GM19043 (cell line): ENCODE data around the gene PCCA.
"Not testable (repeated sequence)": the region's sequence is repeated elsewhere in the genome, so short reads cannot be mapped to it uniquely, and the experiment has no call there.

Experiments used
- ATAC-seq: cut with Tn5 transposase; IDR thresholded peaks from one replicate; pipeline ENCODE4 v1.9.1; 2021; ENCODE audit warnings: low read depth; ENCODE audit not compliant: unreplicated experiment

PCCA gene

GRCh38 chr13:100298691-100299090 lies 209.8 kb downstream of the PCCA start:
- ATAC-seq: no peak

- ATAC-seq: no peak
Observed at GRCh38 chr13:100300243-100300642, 211.3 kb downstream of the PCCA start.

- ATAC-seq: no peak
Observed at GRCh38 chr13:100300708-100301107, 211.8 kb downstream of the PCCA start.

GRCh38 chr13:100301418-100301817 lies 212.5 kb downstream of the PCCA start:
- no peak for ATAC-seq

- no peak for ATAC-seq
Observed at GRCh38 chr13:100302391-100302790, 213.5 kb downstream of the PCCA start.

- no peak for ATAC-seq
Observed at GRCh38 chr13:100304229-100304628, 215.3 kb downstream of the PCCA start.

GRCh38 chr13:100305398-100305797 lies 216.5 kb downstream of the PCCA start:
- no peak for ATAC-seq

- no peak for ATAC-seq
Observed at GRCh38 chr13:100306030-100306429, 217.1 kb downstream of the PCCA start.

- no peak for ATAC-seq
Observed at GRCh38 chr13:100306434-100306999, 217.6 kb downstream of the PCCA start.

GRCh38 chr13:100314132-100314910 lies 225.4 kb downstream of the PCCA start:
- no peak for ATAC-seq

GRCh38 chr13:100315522-100315921 lies 226.6 kb downstream of the PCCA start:
- ATAC-seq: no peak

GRCh38 chr13:100318473-100318872 lies 229.6 kb downstream of the PCCA start:
- ATAC-seq: not testable (repeated sequence)

GRCh38 chr13:100323937-100324336 lies 235.0 kb downstream of the PCCA start:
- no peak for ATAC-seq

GRCh38 chr13:100330662-100331061 lies 241.8 kb downstream of the PCCA start:
- no peak for ATAC-seq

GRCh38 chr13:100333141-100333540 lies 244.2 kb downstream of the PCCA start:
- no peak for ATAC-seq

GRCh38 chr13:100334214-100334613 lies 245.3 kb downstream of the PCCA start:
- peak; percentile 89 for ATAC-seq

GRCh38 chr13:100336795-100337516 lies 248.1 kb downstream of the PCCA start:
- ATAC-seq: no peak

GRCh38 chr13:100338275-100338674 lies 249.4 kb downstream of the PCCA start:
- no peak for ATAC-seq

- no peak for ATAC-seq
Observed at GRCh38 chr13:100339411-100339940, 250.6 kb downstream of the PCCA start.

- ATAC-seq: no peak
Observed at GRCh38 chr13:100340865-100341264, 252.0 kb downstream of the PCCA start.

- no peak for ATAC-seq
Observed at GRCh38 chr13:100341327-100341726, 252.4 kb downstream of the PCCA start.
